K562 (cell line): ENCODE measurements around the gene ZNF432. TPM values are rescaled to one million over a fixed set of nuclear protein-coding genes. Genes with fewer than 3 reads are reported as not detected.

Source experiments
- BRCA1 ChIP-seq, 2 experiments: fragments of 450-650 bp in 1 of 2; sonication (generic) in 1 of 2; formaldehyde crosslinking in 1 of 2; IDR thresholded peaks; 2 replicates each; pipeline versions ENCODE4 v1.5.0 to v1.6.1; 2017 to 2020; ENCODE audit warnings: mild to moderate bottlenecking in 1 of 2, missing genetic modification reagents in 1 of 2
- MYC ChIP-seq, 2 experiments: fragments of 250-450 bp in 1 of 2; sonication (Bioruptor Pico) in 1 of 2; IDR thresholded peaks; 2 replicates each; pipeline versions ENCODE4 v1.5.1 to v1.6.1; 2012 to 2021; ENCODE audit warnings: low read depth in 2 of 2, borderline replicate concordance in 1 of 2, improper control_type of control experiment in 1 of 2, low read length in 1 of 2, mild to moderate bottlenecking in 1 of 2, moderate library complexity in 1 of 2
- NRF1 ChIP-seq, 2 experiments: fragments of 450-650 bp; IDR thresholded peaks in 1 of 2; conservative IDR thresholded peaks in 1 of 2; 2 replicates each; pipeline ENCODE4 v1.6.1; 2014; ENCODE audit warnings: mild to moderate bottlenecking in 2 of 2
- PML ChIP-seq: IDR thresholded peaks from 2 replicates; pipeline ENCODE4 v1.6.1; 2012; ENCODE audit warnings: low read length, inconsistent platforms
- POLR2G ChIP-seq: fragments of 200-400 bp; formaldehyde crosslinking; IDR thresholded peaks from 2 replicates; pipeline ENCODE4 v1.6.1; 2017; ENCODE audit warnings: low read depth, mild to moderate bottlenecking, antibody characterized with exemption, low read length, moderate library complexity
- RFX1 ChIP-seq: fragments of 450-650 bp; IDR thresholded peaks from 2 replicates; pipeline ENCODE4 v1.6.1; 2016; ENCODE audit warnings: mild to moderate bottlenecking, moderate library complexity
- RFX7 ChIP-seq: fragments of 250-450 bp; sonication (Bioruptor Pico); IDR thresholded peaks from 2 replicates; pipeline ENCODE4 v1.5.1; 2021; ENCODE audit warnings: mild to moderate bottlenecking
- RNF2 ChIP-seq: sonication (generic); IDR thresholded peaks from 2 replicates; pipeline ENCODE4 v1.6.1; 2016
- SP1 ChIP-seq: sonication (generic); formaldehyde crosslinking; IDR thresholded peaks from 2 replicates; pipeline ENCODE4 v1.8.1; 2022; ENCODE audit warnings: mild to moderate bottlenecking, missing genetic modification reagents
- TCF7L2 ChIP-seq: fragments of 150-350 bp; IDR thresholded peaks from 2 replicates; pipeline ENCODE4 v1.6.1; 2016; ENCODE audit warnings: low read depth, mild to moderate bottlenecking, low read length, moderate library complexity
- ZNF668 ChIP-seq: fragments of 250-450 bp; sonication (Bioruptor Pico); IDR thresholded peaks from 2 replicates; pipeline ENCODE4 v1.8.0; 2022; ENCODE audit warnings: mild to moderate bottlenecking, inconsistent platforms
- ZZZ3 ChIP-seq: fragments of 450-650 bp; IDR thresholded peaks from 2 replicates; pipeline ENCODE4 v1.6.1; 2016; ENCODE audit warnings: antibody characterized with exemption, mild to moderate bottlenecking, moderate library complexity
- polyA plus RNA-seq, 8 experiments: library from polyadenylated mRNA; depleted of rRNA in 4 of 8; stranded (reverse) in 5 of 8; unstranded in 3 of 8; fragments of >200 nt; fragmentation: Nextera tagmentation in 2 of 8; fragmentation: Illumina TruSeq in 1 of 8; extraction: Ambion mirVana in 2 of 8; extraction: Trizol in 1 of 8; gene quantifications; 2 replicates each; pipeline versions ENCODE4 v1.2.1 to v1.2.3, GENCODE V29; 2011 to 2014; ENCODE audit warnings: inconsistent platforms in 1 of 8, missing spikeins in 1 of 8
- total RNA-seq, 7 experiments: library from RNA; depleted of rRNA in 6 of 7; stranded (reverse); fragments of >200 nt in 6 of 7; fragmentation: Illumina TruSeq in 2 of 7; extraction: Trizol in 2 of 7; gene quantifications; 2 replicates each; pipeline versions ENCODE4 v1.2.1 to v1.2.3, GENCODE V29; 2011 to 2021; ENCODE audit warnings: low replicate concordance in 1 of 7
- TF ChIP-seq, protein P1 (sequence below): sonication (generic); formaldehyde crosslinking; IDR thresholded peaks from 2 replicates; pipeline ENCODE4 v1.8.0; 2022; ENCODE audit warnings: mild to moderate bottlenecking, missing genetic modification reagents
- TF ChIP-seq, protein P2 (sequence below): fragments of 450-650 bp; conservative IDR thresholded peaks from 2 replicates; pipeline ENCODE4 v1.6.1; 2016; ENCODE audit warnings: missing genetic modification characterization, low read depth, mild to moderate bottlenecking, missing compliant biosample characterization, moderate library complexity
- TF ChIP-seq, protein P3 (sequence below), 2 experiments: IDR thresholded peaks; 2 replicates each; pipeline ENCODE4 v1.6.1; 2011; ENCODE audit warnings: borderline replicate concordance in 1 of 2, control low read depth in 1 of 2, low read depth in 1 of 2, low read length in 1 of 2, mild to moderate bottlenecking in 1 of 2, mixed read lengths in 1 of 2, moderate library complexity in 1 of 2; ENCODE audit not compliant: insufficient read depth in 1 of 2, insufficient read length in 1 of 2, poor library complexity in 1 of 2, severe bottlenecking in 1 of 2; ENCODE audit errors: extremely low read depth in 1 of 2
- TF ChIP-seq, protein P4 (sequence below): fragments of 250-450 bp; sonication (Bioruptor Pico); IDR thresholded peaks from 2 replicates; pipeline ENCODE4 v1.5.0; 2021; ENCODE audit warnings: mild to moderate bottlenecking, moderate library complexity

Gene ZNF432
- total and polyA plus RNA-seq, 9 of the 15 experiments (the other 6 are each of a cell fraction or from before 2014, with no cell fraction given): 2.6 to 6.8 (median 4.0) TPM

DNA sequence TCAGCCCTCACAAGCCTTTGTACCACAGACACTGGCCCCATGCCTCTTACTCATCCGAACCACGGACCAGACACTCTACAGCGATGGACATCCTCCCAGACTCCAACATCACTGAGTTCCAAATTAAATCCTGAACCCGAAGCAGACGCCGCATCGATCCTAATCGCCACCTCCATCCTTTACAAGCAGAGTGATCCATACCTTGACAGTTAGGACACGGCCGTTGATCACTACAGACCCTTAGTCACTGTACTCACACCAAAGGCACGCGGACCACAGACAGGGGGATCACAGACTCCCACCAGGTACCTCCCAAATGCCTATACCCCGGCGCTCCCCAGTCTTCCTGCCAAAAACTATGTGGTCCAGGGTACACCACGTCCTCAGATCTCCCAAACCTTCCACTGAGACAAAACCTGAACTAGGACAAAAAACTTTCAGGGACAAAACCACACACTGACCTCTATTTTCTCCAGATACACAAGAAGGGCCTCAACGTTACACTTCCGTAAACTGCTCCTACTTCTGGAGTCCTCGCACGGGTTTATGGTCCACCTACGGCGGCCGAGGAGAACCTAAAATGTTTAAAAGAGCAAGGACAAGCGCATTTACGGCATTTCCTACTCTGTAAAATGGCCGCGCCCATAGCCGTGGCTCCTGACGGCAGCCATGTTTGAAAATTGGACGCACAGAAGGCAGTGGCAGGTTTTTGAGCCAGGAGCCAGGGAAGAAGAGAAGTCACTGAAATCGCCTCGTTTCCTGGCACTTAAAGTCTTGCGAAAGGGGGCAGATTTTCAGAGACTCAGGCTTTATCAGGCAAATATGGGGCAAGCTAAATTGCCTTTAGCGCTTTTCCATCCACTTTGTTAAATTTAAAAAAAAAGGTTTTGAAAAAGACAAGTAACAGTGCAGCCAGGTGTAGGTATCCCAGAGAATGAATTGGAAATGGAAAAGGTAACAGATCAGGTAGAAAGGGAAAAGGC is 62.0 kb downstream of the ZNF432 start, which contains the start of gene ZNF350 (continued):
- TF ChIP-seq RFX7 (CRISPR knock-in tag): no peak
- TF ChIP-seq ZZZ3: no peak
- TF ChIP-seq PML: no peak
- TF ChIP-seq ZNF668: no peak
- TF ChIP-seq POLR2G: 0 out of 2 replicates have a peak, but pooled peaks have one; percentile 13
- TF ChIP-seq, protein P1, sequence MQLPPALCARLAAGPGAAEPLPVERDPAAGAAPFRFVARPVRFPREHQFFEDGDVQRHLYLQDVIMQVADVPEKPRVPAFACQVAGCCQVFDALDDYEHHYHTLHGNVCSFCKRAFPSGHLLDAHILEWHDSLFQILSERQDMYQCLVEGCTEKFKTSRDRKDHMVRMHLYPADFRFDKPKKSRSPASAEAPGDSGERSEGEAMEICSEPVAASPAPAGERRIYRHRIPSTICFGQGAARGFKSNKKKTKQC (CRISPR knock-in tag): peak; percentile 69; the same call in 1 of the 2 replicates
- 0 out of 2 replicates have a peak, but pooled peaks have one; percentile 31 for TF ChIP-seq MYC (IDR thresholded peaks at IDR 0.05; ENCODE audit: low read depth, low read length)
- no peak for TF ChIP-seq MYC (CRISPR knock-in tag; IDR thresholded peaks at IDR 0.05; ENCODE audit: borderline replicate concordance, low read depth)
- TF ChIP-seq SP1 (CRISPR knock-in tag): no peak; the same call in 1 of the 2 replicates
- peak; percentile 97 for TF ChIP-seq TCF7L2
- TF ChIP-seq RFX1: no peak
- TF ChIP-seq, protein P2, sequence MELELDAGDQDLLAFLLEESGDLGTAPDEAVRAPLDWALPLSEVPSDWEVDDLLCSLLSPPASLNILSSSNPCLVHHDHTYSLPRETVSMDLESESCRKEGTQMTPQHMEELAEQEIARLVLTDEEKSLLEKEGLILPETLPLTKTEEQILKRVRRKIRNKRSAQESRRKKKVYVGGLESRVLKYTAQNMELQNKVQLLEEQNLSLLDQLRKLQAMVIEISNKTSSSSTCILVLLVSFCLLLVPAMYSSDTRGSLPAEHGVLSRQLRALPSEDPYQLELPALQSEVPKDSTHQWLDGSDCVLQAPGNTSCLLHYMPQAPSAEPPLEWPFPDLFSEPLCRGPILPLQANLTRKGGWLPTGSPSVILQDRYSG (tag): peak; percentile 48; the same call in 1 of the 2 replicates
- 0 out of 4 replicates have a peak, but pooled peaks of 1 of the 2 experiments have one; percentile 22 for TF ChIP-seq NRF1 (conservative IDR thresholded peaks at IDR 0.05 in 1 of 2, IDR thresholded peaks at IDR 0.05 in 1 of 2)
- no peak for TF ChIP-seq RNF2
- TF ChIP-seq, protein P3, sequence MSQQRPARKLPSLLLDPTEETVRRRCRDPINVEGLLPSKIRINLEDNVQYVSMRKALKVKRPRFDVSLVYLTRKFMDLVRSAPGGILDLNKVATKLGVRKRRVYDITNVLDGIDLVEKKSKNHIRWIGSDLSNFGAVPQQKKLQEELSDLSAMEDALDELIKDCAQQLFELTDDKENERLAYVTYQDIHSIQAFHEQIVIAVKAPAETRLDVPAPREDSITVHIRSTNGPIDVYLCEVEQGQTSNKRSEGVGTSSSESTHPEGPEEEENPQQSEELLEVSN (IDR thresholded peaks at IDR 0.05; ENCODE audit: borderline replicate concordance in 1 of 2, extremely low read depth in 1 of 2, insufficient read depth in 1 of 2, insufficient read length in 1 of 2, low read depth in 1 of 2, low read length in 1 of 2, poor library complexity in 1 of 2, severe bottlenecking in 1 of 2): no peak
- TF ChIP-seq, protein P4, sequence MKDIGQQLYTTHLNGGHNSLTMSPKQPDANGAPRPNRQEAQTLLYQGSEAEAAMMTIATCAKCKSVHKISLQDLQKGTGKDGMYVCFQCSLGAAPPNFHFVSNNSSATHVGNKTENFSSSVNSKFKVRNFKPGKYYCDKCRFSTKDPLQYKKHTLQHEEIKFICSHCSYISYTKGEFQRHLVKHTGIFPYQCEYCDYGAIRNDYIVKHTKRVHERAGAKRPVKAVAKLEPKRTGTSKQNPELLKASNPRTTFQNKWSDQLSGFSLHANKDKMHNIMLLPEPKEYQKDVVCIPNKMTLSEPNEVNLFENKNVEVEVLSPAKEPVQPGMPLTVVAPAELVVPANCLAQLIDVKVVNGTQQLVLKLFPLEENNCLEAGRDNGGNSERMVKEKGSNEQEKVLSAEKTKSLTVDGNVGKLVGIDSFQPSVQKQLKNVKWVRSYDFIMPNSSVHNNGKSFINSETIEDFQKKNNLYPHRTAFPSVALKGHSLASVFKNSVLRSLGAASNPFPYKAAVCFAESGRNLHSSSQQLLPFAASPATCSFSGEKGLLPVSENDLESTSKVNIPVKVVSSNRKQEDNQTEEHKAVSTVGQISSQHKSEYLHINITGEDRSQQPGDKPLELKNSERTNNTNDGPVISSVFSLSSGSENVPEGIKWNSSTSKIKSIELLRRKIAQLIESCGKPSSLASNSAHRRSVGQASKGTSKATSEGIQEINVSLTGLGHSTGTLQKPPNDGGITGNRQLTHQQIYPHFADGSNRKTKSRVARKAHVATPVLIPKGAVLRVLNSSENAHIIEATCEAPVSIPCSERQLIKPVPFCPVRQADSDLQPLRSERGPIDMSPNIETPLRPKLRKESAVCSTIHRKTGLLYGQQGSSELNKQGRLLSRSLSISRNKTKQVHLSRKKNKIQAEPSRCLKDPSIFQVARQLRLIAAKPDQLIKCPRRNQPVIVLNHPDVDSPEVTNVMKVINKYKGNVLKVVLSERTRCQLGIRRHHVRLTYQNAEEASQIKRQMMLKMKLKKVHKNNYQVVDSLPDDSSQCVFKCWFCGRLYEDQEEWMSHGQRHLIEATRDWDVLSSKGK: no peak
- TF ChIP-seq BRCA1 (IDR thresholded peaks at IDR 0.05): no peak
- no peak for TF ChIP-seq BRCA1 (CRISPR knock-in tag; IDR thresholded peaks at IDR 0.05)
